GM18502 (cell line): ENCODE data around the gene MIER2.
"Not testable (repeated sequence)": the region's sequence is repeated elsewhere in the genome, so short reads cannot be mapped to it uniquely, and the experiment has no call there.

ENCODE experiments used
- ATAC-seq: cut with Tn5 transposase; IDR thresholded peaks from one replicate; pipeline ENCODE4 v1.9.1; 2021; ENCODE audit warnings: mild to moderate bottlenecking; ENCODE audit not compliant: unreplicated experiment, poor library complexity

Gene MIER2

DNA sequence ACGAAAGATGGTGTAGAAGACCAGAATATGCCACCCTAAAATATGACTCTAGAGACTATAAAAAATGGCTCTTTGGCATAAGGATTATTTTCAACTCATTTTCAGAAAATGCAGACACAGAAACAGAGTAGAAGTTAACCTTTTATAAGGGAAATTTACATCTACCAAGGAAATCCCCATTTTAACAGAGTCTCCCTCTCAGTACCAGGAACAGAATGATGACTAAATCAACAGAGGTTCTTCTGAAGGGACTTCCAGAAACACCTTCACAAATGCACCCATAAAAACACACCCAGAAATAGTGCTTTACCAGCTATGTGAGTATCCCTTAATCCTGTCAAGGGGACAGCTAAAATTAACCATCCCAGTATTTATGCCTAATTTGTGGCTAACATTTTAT is 82.5 kb downstream of the MIER2 start:
- no peak for ATAC-seq

DNA sequence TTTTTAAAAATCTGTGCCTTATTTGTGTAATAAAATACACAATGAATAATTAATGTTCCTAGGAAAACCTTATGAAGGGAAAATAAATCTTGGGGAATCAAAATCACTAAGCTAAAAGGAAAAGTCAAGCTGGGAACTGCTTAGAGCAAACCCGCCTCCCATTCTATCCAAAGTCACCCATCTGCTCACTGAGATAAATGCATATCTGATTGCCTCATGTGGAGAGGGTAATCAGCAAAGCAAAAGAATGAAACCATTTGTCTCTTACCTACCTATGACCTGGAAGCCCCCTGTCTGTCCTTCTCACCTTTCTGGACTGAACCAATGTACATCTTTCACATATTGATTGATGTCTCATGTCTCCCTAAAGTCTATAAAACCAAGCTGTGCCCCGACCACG is 87.8 kb downstream of the MIER2 start:
- not testable (repeated sequence) for ATAC-seq
